ENCODE results near the gene CAMTA1.

CAMTA1 gene

DNA sequence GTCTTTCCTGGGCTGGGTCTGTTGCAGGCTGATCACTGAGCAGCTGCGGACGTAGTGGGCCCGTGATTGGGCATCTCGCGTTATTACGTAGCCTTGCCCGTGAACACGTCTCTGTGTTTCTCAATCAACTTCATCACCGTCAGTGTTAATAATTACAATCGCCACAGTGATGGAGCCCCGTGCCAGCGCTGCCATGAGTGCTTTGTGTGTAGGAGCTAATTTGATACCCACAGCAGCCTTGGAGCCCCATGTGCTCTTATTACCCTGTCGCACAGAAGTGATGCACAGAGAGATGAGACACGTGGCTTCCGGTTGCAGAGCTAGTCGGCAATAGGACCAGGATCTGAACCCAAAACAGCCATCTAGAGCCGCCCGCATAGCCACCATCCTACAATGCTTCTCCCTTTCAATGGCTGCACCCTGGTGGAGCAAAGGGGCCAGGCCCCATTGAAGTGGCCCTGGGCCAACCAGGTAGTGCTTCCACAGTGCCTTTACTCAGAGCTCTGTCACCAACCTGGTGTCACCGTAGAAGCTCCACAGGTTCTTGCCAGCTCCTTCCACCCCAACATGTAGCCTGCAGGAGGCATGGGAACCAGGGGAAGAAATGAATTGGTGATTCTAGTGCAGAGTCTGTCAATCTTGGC is 587.3 kb downstream of the CAMTA1 start:
- H3K4me3 ChIP-seq (ENCODE audit: low read depth, low read length): no peak overlapping the region
- TF ChIP-seq, protein P1, sequence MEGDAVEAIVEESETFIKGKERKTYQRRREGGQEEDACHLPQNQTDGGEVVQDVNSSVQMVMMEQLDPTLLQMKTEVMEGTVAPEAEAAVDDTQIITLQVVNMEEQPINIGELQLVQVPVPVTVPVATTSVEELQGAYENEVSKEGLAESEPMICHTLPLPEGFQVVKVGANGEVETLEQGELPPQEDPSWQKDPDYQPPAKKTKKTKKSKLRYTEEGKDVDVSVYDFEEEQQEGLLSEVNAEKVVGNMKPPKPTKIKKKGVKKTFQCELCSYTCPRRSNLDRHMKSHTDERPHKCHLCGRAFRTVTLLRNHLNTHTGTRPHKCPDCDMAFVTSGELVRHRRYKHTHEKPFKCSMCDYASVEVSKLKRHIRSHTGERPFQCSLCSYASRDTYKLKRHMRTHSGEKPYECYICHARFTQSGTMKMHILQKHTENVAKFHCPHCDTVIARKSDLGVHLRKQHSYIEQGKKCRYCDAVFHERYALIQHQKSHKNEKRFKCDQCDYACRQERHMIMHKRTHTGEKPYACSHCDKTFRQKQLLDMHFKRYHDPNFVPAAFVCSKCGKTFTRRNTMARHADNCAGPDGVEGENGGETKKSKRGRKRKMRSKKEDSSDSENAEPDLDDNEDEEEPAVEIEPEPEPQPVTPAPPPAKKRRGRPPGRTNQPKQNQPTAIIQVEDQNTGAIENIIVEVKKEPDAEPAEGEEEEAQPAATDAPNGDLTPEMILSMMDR (IDR thresholded peaks at IDR 0.05; ENCODE audit: borderline replicate concordance, insufficient read depth, low read depth, low read length): no peak

DNA sequence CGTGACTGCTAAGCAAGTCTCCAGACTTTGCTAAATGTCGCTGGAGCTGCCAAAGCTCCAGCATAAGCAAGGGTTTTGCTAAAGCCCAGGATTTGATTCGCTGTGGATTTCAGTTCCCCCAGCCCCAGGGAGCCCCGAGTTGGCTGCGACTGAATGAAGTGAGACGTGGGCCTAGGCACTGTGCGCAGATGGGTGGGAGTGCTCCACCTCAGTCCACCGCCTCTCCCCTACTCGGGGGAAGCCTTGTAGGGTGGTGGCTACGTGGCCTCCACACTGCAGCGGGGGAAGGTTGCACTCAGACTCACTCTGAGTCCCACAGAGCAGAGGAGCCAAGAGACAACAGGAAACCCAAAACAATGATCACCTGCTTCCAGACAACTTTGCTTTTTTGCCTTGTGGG is 588.0 kb downstream of the CAMTA1 start:
- TF ChIP-seq, protein P1 (IDR thresholded peaks at IDR 0.05; ENCODE audit: borderline replicate concordance, insufficient read depth, low read depth, low read length): no peak
- no peak overlapping the region for H3K4me3 ChIP-seq (ENCODE audit: low read depth, low read length)

DNA sequence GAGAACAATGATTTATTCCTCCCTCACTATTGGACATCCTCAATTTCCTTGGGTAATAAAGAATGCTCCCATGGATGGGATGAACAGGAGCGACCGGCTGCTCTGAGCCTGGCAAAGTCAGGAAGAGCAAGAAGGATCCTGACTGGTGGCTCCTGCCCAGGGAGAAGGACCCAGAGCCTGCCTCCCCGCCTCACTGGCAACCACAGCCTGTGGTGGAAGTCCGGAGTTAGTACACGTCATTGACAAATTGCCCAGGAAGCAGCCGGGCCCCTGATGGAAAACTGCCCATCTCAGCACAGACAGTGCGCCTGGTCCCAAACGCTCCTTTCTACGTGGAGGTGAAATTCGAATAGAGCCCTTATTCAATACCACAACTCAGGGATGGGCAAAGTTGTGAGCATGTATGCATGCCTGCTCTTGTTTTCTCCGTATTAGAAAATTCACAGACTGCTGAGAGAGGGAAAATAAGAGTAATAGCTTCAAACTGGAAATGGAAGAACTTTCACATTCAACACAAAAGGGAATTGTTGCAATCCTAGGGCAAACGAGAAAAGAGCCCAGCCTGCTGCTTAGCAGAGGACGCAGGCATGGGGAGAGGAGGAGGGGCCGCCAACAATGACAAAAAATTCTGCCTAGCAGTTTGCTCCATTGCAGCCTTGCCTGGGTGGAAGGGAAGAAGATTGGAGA is 588.8 kb downstream of the CAMTA1 start:
- TF ChIP-seq, protein P1 (IDR thresholded peaks at IDR 0.05; ENCODE audit: borderline replicate concordance, insufficient read depth, low read depth, low read length): no peak
- no peak overlapping the region for H3K4me3 ChIP-seq (ENCODE audit: low read depth, low read length)

DNA sequence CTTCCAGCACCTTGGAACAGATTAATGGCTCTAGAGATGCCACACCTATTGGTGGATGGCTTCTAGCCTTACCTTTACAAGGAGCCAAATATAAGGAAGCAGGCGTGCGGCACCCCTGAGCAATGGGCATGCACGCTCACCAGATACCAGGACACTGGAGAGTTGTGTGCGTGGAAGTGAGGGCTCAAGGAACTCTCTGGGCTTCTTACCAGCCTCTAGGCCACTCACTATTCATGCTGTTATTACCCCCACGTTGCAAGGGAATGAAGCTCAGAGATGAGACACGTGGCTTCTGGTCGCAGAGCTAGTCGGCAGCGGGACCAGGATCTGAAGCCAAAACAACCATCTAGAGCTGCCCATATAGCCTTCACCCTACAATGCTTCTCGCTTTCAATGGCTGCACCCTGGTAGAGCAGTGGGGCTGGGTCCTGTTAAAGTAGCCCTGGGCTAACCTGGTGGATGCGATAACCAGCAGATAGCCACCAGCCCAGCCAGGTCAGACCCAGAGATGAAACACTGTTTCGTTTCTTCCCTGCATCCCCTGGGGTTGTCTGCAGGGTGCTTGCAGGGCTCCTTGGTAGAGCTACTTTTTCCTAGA is 589.4 kb downstream of the CAMTA1 start:
- no peak overlapping the region for H3K4me3 ChIP-seq (ENCODE audit: low read depth, low read length)
- TF ChIP-seq, protein P1 (IDR thresholded peaks at IDR 0.05; ENCODE audit: borderline replicate concordance, insufficient read depth, low read depth, low read length): no peak

DNA sequence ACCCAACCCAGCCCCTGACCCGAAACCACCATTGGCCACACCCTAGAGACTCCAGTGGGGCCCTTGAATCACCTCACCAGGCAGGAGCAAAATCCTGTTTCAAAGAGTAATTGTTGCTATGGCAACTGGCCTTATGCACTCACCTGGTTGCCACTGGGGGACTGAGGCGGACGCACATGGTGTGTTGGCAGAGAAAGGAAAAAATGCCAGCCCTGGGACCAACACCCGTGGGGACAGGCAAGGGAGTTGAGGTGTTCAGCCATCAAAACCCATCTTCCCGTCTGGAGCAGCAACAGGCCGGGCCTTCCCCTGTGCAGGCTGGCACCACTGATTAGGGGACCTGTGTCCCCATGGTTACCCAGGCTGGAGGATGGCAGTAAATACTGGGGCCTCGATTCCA is 590.1 kb downstream of the CAMTA1 start:
- TF ChIP-seq, protein P1 (IDR thresholded peaks at IDR 0.05; ENCODE audit: borderline replicate concordance, insufficient read depth, low read depth, low read length): no peak
- no peak overlapping the region for H3K4me3 ChIP-seq (ENCODE audit: low read depth, low read length)

DNA sequence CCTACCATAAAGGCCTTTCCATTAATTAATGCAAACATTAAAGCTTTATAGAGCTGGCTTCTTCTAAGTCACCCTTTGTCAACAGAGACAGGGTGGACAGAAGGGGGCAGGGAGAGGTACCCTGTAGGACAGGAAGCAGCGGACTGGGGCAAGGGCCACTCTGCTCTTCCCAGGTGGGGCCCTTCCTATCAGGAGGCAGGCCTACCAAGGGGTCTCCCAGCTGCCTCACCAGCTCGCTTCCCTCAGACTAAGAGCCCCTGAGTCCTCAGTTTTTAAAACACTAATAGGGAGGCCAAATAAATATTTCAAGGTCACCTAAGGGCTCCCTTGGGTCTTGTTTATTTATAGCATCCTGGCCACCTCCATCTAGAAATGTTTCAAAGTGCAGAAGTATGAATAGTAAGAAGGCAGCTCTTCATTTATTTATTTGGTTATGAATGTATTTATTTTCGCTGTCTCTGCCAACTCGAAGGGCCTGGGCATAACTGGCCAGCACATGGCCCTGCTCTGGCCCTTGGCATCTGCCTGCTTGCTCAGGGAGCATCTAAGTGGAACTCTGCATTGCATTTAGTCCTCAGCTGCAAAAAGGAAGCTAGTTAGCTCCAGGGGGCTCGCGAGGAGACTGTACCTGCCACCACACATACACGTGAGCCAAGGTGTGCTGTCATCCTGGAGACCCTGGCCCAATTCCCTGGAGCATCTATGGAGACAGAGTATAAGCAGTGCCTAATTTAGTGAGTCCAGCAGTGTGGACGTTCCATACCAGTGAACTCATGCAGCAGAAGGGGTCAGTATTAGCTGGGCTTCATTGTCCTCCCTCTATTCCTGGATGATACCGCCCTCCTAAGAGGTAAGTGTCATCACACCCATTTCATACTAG is 590.8 kb downstream of the CAMTA1 start:
- TF ChIP-seq, protein P1 (IDR thresholded peaks at IDR 0.05; ENCODE audit: borderline replicate concordance, insufficient read depth, low read depth, low read length): no peak
- H3K4me3 ChIP-seq (ENCODE audit: low read depth, low read length): no peak overlapping the region
